MCF 10A (cell line): ENCODE data around the gene WDFY2. TPM values are rescaled to one million over a fixed set of nuclear protein-coding genes. Genes with fewer than 3 reads are reported as not detected.

Source experiments
- BruUV-seq: library from RNA; stranded (reverse); fragments of 400-500 nt; replicated peaks from 2 replicates; lab custom pipeline; 2021; lab: Mats Ljungman, UMichigan
- CTCF ChIA-PET: fragments of 300-600 bp; sonication (Branson Sonifier 250); formaldehyde crosslinking; extraction: SDS; loops from one replicate; lab custom pipeline; 2021; ENCODE audit warnings: antibody characterized with exemption, inconsistent platforms; lab: Yijun Ruan, JAX
- POLR2A ChIA-PET: fragments of 300-600, 350-650 bp; sonication (Branson Sonifier 250); formaldehyde crosslinking; extraction: SDS; loops from one replicate; lab custom pipeline; 2020; ENCODE audit warnings: antibody characterized with exemption, inconsistent platforms; lab: Yijun Ruan, JAX
- DNase-seq: peaks from one replicate; pipeline ENCODE4 v3.0.0-alpha.2; 2018; ENCODE audit not compliant: unreplicated experiment
- H3K27ac Mint-ChIP-seq: one replicate; pipeline ENCODE4 v1.8.0; 2022; ENCODE audit warnings: mild to moderate bottlenecking, low read depth, mixed read lengths; ENCODE audit not compliant: unreplicated experiment
- H3K27me3 Mint-ChIP-seq: one replicate; pipeline ENCODE4 v1.8.0; 2022; ENCODE audit warnings: mixed read lengths; ENCODE audit not compliant: insufficient read depth, unreplicated experiment
- H3K36me3 Mint-ChIP-seq: one replicate; pipeline ENCODE4 v1.8.0; 2022; ENCODE audit warnings: mild to moderate bottlenecking, moderate library complexity, mixed read lengths; ENCODE audit not compliant: insufficient read depth, unreplicated experiment
- H3K4me1 Mint-ChIP-seq: one replicate; pipeline ENCODE4 v1.8.0; 2022; ENCODE audit warnings: mixed read lengths; ENCODE audit not compliant: insufficient read depth, unreplicated experiment
- H3K4me3 Mint-ChIP-seq: one replicate; pipeline ENCODE4 v1.8.0; 2022; ENCODE audit warnings: mild to moderate bottlenecking, moderate library complexity, mixed read lengths; ENCODE audit not compliant: unreplicated experiment
- H3K9me3 Mint-ChIP-seq: one replicate; pipeline ENCODE4 v1.8.0; 2022; ENCODE audit warnings: mixed read lengths; ENCODE audit not compliant: unreplicated experiment
- CTCF ChIP-seq: fragments of 200-600 bp; IDR thresholded peaks from one replicate; pipeline ENCODE4 v1.8.0; 2022; ENCODE audit warnings: antibody characterized with exemption, mild to moderate bottlenecking; ENCODE audit not compliant: unreplicated experiment
- intact Hi-C: fragments of 100-400 bp; cut with micrococcal nuclease; formaldehyde crosslinking; loops from 2 replicates; pipeline ENCODE4 v1.14.1; 2022
- total RNA-seq: library from RNA; stranded (reverse); gene quantifications from 2 replicates; pipeline ENCODE4 v1.2.3, GENCODE V29; 2022

Gene WDFY2
- total RNA-seq, 1 experiment from 2014 or later = 56.2 TPM

- no peaks in the 10 kb centered on the region for H3K27me3 Mint-ChIP-seq
- H3K27ac Mint-ChIP-seq = no peak overlapping the region
- DNase-seq = no peak
- H3K36me3 Mint-ChIP-seq = peaks cover 94% of the 10 kb centered on the region
- ChIA-PET POLR2A (interaction anchor here (0.6 to 1.5 kb wide), 2 partner anchors 12 to 418 kb away, joined by 3 to 4 read pairs; no protein-coding TSS in a partner anchor), CTCF (interaction anchor here (0.7 to 1.1 kb wide), 3 partner anchors 22 to 1736 kb away, joined by 3 read pairs; no protein-coding TSS in a partner anchor)
- no peaks in the 10 kb centered on the region for H3K4me1 Mint-ChIP-seq
- no peak overlapping the region for H3K4me3 Mint-ChIP-seq
- BruUV-seq = no TSS peak
- intact Hi-C loops = no loop called here
- no peak for TF ChIP-seq CTCF
- no peaks in the 10 kb centered on the region for H3K9me3 Mint-ChIP-seq
Observed at GRCh38 chr13:51758691-51759090, 174.4 kb downstream of the WDFY2 start.

GRCh38 chr13:51759240-51759639, 175.0 kb downstream of the WDFY2 start:
- TF ChIP-seq CTCF = no peak
- Mint-ChIP-seq H3K4me1 (no peaks in the 10 kb centered on the region), H3K27ac (no peak overlapping the region), H3K4me3 (no peak overlapping the region), H3K36me3 (peaks cover 96% of the 10 kb centered on the region), H3K27me3 (no peaks in the 10 kb centered on the region), H3K9me3 (no peaks in the 10 kb centered on the region)
- ChIA-PET POLR2A (no interaction called here), CTCF (interaction anchor here (0.7 to 1.1 kb wide), 3 partner anchors 22 to 325 kb away, joined by 3 read pairs; no protein-coding TSS in a partner anchor)
- no TSS peak for BruUV-seq
- DNase-seq = no peak
- intact Hi-C loops = no loop called here

GRCh38 chr13:51760592-51760991, 176.3 kb downstream of the WDFY2 start:
- Mint-ChIP-seq H3K9me3 (no peaks in the 10 kb centered on the region), H3K4me1 (no peaks in the 10 kb centered on the region), H3K27ac (no peak overlapping the region), H3K27me3 (no peaks in the 10 kb centered on the region), H3K36me3 (peaks cover 83% of the 10 kb centered on the region), H3K4me3 (no peak overlapping the region)
- no peak for TF ChIP-seq CTCF
- ChIA-PET CTCF (no interaction called here), POLR2A (no interaction called here)
- no TSS peak for BruUV-seq
- no peak for DNase-seq
- intact Hi-C loops = no loop called here

- no TSS peak for BruUV-seq
Observed at GRCh38 chr13:51761643-51762350, 177.5 kb downstream of the WDFY2 start.

More at GRCh38 chr13:51761643-51762350, 177.5 kb downstream of the WDFY2 start:
- ChIA-PET POLR2A (interaction anchor here (1.2 kb wide), 1 partner anchor 311 kb away, joined by 3 read pairs; no protein-coding TSS in a partner anchor), CTCF (interaction anchor here (0.6 kb wide), 1 partner anchor 974 kb away, joined by 3 read pairs; no protein-coding TSS in a partner anchor)
- intact Hi-C loops = no loop called here
- H3K27me3 Mint-ChIP-seq = no peaks in the 10 kb centered on the region
- no peaks in the 10 kb centered on the region for H3K4me1 Mint-ChIP-seq
- DNase-seq = no peak
- H3K9me3 Mint-ChIP-seq = no peaks in the 10 kb centered on the region
- H3K27ac Mint-ChIP-seq = no peak overlapping the region
- H3K36me3 Mint-ChIP-seq = peaks cover 80% of the 10 kb centered on the region
- TF ChIP-seq CTCF = no peak
- H3K4me3 Mint-ChIP-seq = no peak overlapping the region
